H1 (cell line): ENCODE measurements around the gene IL1RAPL1. TPM values are rescaled to one million over a fixed set of nuclear protein-coding genes. Genes with fewer than 3 reads are reported as not detected.

ENCODE experiments used
- CEBPB ChIP-seq: IDR thresholded peaks from 2 replicates; pipeline ENCODE4 v1.6.1; 2012; ENCODE audit warnings: low read depth, low read length
- CHD1 ChIP-seq: IDR thresholded peaks from 2 replicates; pipeline ENCODE4 v1.6.1; 2012; ENCODE audit warnings: low read depth, low read length, improper control_type of control experiment
- CTBP2 ChIP-seq: IDR thresholded peaks from 2 replicates; pipeline ENCODE4 v1.7.0; 2011; ENCODE audit warnings: borderline replicate concordance, mild to moderate bottlenecking, moderate library complexity, mixed read lengths, low read length; ENCODE audit not compliant: insufficient read depth, insufficient read length
- JUN ChIP-seq: IDR thresholded peaks from 2 replicates; pipeline ENCODE4 v1.6.1; 2011; ENCODE audit warnings: low read depth, mild to moderate bottlenecking, improper control_type of control experiment, low read length
- RAD21 ChIP-seq, 2 experiments: IDR thresholded peaks in 1 of 2; conservative IDR thresholded peaks in 1 of 2; 2 replicates each; pipeline ENCODE4 v1.6.1; 2011; ENCODE audit warnings: low read depth in 2 of 2, low read length in 2 of 2, improper control_type of control experiment in 1 of 2, inconsistent platforms in 1 of 2, mild to moderate bottlenecking in 1 of 2, moderate library complexity in 1 of 2
- SAP30 ChIP-seq: fragments of 300-600 bp; sonication (generic); IDR thresholded peaks from 2 replicates; pipeline ENCODE4 v1.7.1; 2012; ENCODE audit warnings: low read length, moderate library complexity, mild to moderate bottlenecking, inconsistent platforms; ENCODE audit not compliant: insufficient read depth, insufficient replicate concordance
- SIX5 ChIP-seq: IDR thresholded peaks from 2 replicates; pipeline ENCODE4 v1.6.1; 2011; ENCODE audit warnings: mild to moderate bottlenecking, low read depth, low read length
- SP1 ChIP-seq: IDR thresholded peaks from 2 replicates; pipeline ENCODE4 v1.6.1; 2011; ENCODE audit warnings: low read depth, low read length
- TBP ChIP-seq: IDR thresholded peaks from 2 replicates; pipeline ENCODE4 v1.6.1; 2011; ENCODE audit warnings: low read depth, low read length, improper control_type of control experiment
- polyA plus RNA-seq, 7 experiments: library from polyadenylated mRNA; depleted of rRNA in 3 of 7; stranded (reverse) in 5 of 7; unstranded in 2 of 7; fragments of >200 nt in 5 of 7; fragments of 200-250 nt in 2 of 7; gene quantifications; 1 replicate in 5 of 7; 2 replicates in 1 of 7; 4 replicates in 1 of 7; pipeline versions ENCODE4 v1.2.1 to v1.2.3, GENCODE V29; 2011 to 2013; ENCODE audit warnings: missing spikeins in 2 of 7, mixed read lengths in 2 of 7
- total RNA-seq: library from RNA; stranded (reverse); fragmentation: NEBNext Ultra II Directional; extraction: Animal tissue kit (Norgen Biotek cat#: 25700); gene quantifications from 2 replicates; pipeline ENCODE4 v1.2.1, GENCODE V29; 2021
- TF ChIP-seq, protein P1 (sequence below): fragments of 300-600 bp; sonication (generic); IDR thresholded peaks from 2 replicates; pipeline ENCODE4 v1.7.1; 2012; ENCODE audit warnings: low read length, moderate library complexity, mild to moderate bottlenecking, inconsistent platforms; ENCODE audit not compliant: insufficient replicate concordance

IL1RAPL1 gene
- total and polyA plus RNA-seq, 2 of the 8 experiments (the other 6 are each of a cell fraction or from before 2014, with no cell fraction given) = 0.11 to 0.35 TPM

DNA sequence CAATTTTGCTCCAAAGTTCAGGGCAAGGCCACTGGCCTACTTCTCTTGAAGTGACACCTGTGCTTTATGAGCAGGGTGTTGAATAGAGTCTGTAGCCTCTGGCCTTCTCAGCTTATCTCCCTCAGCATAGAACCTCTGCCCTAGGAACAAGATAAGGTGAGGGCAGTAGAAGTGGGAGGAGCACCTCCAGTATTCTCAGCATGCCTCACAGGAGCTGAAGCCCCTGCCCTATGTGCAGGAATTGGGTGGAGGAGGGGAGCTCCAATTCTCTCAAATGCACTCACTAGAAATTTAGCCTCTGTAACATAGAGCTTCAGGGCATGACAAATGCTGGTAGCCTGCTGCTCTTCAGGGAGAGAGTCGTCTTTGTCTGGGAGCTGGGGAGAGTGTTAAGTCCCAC, 479.3 kb downstream of the IL1RAPL1 start (continued):
- TF ChIP-seq, protein P1, sequence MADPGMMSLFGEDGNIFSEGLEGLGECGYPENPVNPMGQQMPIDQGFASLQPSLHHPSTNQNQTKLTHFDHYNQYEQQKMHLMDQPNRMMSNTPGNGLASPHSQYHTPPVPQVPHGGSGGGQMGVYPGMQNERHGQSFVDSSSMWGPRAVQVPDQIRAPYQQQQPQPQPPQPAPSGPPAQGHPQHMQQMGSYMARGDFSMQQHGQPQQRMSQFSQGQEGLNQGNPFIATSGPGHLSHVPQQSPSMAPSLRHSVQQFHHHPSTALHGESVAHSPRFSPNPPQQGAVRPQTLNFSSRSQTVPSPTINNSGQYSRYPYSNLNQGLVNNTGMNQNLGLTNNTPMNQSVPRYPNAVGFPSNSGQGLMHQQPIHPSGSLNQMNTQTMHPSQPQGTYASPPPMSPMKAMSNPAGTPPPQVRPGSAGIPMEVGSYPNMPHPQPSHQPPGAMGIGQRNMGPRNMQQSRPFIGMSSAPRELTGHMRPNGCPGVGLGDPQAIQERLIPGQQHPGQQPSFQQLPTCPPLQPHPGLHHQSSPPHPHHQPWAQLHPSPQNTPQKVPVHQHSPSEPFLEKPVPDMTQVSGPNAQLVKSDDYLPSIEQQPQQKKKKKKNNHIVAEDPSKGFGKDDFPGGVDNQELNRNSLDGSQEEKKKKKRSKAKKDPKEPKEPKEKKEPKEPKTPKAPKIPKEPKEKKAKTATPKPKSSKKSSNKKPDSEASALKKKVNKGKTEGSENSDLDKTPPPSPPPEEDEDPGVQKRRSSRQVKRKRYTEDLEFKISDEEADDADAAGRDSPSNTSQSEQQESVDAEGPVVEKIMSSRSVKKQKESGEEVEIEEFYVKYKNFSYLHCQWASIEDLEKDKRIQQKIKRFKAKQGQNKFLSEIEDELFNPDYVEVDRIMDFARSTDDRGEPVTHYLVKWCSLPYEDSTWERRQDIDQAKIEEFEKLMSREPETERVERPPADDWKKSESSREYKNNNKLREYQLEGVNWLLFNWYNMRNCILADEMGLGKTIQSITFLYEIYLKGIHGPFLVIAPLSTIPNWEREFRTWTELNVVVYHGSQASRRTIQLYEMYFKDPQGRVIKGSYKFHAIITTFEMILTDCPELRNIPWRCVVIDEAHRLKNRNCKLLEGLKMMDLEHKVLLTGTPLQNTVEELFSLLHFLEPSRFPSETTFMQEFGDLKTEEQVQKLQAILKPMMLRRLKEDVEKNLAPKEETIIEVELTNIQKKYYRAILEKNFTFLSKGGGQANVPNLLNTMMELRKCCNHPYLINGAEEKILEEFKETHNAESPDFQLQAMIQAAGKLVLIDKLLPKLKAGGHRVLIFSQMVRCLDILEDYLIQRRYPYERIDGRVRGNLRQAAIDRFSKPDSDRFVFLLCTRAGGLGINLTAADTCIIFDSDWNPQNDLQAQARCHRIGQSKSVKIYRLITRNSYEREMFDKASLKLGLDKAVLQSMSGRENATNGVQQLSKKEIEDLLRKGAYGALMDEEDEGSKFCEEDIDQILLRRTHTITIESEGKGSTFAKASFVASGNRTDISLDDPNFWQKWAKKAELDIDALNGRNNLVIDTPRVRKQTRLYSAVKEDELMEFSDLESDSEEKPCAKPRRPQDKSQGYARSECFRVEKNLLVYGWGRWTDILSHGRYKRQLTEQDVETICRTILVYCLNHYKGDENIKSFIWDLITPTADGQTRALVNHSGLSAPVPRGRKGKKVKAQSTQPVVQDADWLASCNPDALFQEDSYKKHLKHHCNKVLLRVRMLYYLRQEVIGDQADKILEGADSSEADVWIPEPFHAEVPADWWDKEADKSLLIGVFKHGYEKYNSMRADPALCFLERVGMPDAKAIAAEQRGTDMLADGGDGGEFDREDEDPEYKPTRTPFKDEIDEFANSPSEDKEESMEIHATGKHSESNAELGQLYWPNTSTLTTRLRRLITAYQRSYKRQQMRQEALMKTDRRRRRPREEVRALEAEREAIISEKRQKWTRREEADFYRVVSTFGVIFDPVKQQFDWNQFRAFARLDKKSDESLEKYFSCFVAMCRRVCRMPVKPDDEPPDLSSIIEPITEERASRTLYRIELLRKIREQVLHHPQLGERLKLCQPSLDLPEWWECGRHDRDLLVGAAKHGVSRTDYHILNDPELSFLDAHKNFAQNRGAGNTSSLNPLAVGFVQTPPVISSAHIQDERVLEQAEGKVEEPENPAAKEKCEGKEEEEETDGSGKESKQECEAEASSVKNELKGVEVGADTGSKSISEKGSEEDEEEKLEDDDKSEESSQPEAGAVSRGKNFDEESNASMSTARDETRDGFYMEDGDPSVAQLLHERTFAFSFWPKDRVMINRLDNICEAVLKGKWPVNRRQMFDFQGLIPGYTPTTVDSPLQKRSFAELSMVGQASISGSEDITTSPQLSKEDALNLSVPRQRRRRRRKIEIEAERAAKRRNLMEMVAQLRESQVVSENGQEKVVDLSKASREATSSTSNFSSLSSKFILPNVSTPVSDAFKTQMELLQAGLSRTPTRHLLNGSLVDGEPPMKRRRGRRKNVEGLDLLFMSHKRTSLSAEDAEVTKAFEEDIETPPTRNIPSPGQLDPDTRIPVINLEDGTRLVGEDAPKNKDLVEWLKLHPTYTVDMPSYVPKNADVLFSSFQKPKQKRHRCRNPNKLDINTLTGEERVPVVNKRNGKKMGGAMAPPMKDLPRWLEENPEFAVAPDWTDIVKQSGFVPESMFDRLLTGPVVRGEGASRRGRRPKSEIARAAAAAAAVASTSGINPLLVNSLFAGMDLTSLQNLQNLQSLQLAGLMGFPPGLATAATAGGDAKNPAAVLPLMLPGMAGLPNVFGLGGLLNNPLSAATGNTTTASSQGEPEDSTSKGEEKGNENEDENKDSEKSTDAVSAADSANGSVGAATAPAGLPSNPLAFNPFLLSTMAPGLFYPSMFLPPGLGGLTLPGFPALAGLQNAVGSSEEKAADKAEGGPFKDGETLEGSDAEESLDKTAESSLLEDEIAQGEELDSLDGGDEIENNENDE = no peak
- TF ChIP-seq JUN = no peak
- no peak for TF ChIP-seq SIX5
- TF ChIP-seq CTBP2 = no peak
- TF ChIP-seq SAP30 = no peak
- no peak for TF ChIP-seq CEBPB
- TF ChIP-seq SP1 = no peak
- TF ChIP-seq RAD21 (IDR thresholded peaks at IDR 0.05 in 1 of 2, conservative IDR thresholded peaks at IDR 0.05 in 1 of 2; ENCODE audit: low read depth in 2 of 2, low read length in 2 of 2) = no peak
- TF ChIP-seq CHD1 = no peak
- no peak for TF ChIP-seq TBP
